Measurements from ENCODE around the gene NDUFB1.

GRCh38 chr14:92143309-92143708 lies 21.8 kb upstream of the NDUFB1 start:
- TF ChIP-seq CTCF (IDR thresholded peaks at IDR 0.05) (no peak), POLR2A (IDR thresholded peaks at IDR 0.05) (no peak)
